Kidney glomerular epithelial cell (primary cell): Measurements from ENCODE around the gene ST8SIA3.

ENCODE experiments used
- DNase-seq: peaks from one replicate; lab custom pipeline; 2025; lab: John Stamatoyannopoulos, UW

The ST8SIA3 gene, protein sequence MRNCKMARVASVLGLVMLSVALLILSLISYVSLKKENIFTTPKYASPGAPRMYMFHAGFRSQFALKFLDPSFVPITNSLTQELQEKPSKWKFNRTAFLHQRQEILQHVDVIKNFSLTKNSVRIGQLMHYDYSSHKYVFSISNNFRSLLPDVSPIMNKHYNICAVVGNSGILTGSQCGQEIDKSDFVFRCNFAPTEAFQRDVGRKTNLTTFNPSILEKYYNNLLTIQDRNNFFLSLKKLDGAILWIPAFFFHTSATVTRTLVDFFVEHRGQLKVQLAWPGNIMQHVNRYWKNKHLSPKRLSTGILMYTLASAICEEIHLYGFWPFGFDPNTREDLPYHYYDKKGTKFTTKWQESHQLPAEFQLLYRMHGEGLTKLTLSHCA

DNA sequence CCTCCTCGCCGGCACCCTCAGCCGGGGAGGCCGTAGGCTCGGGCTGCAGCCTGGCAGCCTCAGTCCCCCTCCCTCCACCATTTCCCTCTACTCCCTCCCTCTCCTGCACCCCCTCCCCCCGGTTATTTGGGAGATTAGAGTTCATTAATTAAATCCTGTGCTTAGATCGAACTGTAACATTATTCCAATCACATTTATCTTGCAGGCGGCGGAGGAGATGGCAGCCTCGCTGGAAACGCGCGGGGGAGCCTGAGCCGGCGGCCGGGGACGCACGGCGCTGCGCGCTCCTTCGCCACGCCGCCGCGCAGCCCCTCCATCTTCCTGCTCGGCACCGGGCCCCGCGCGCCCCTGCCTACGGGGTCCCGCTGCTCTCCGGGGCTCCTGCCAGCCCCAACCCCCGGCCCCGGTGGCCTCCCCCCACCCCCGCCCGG is at the start of gene ST8SIA3:
TSS of gene ST8SIA3 (plus strand) at position 287 of the 431 bp plus-strand sequence. CDS start 290 bp downstream, outside the sequence.
- DNase-seq, result no peak

DNA sequence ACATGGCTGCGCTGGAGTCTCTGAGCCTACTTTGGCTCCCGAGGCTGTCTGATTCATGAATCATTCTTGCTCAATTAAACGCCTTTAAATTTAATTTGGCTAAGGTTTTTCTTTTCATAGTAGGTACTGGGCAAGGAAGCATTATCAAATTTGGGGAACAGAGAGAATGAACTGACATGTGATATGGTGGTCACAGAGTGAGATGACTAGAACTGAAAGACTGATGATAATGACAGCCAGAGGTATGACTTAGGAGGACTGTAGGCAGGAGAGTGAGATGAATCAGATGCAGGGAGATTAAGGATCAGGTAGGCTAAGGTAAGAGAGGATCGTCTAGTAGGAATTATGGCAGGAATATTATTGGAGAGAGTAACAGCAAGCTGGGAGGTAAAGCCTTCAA is 40.9 kb upstream of the ST8SIA3 start:
- DNase-seq, result no peak

DNA sequence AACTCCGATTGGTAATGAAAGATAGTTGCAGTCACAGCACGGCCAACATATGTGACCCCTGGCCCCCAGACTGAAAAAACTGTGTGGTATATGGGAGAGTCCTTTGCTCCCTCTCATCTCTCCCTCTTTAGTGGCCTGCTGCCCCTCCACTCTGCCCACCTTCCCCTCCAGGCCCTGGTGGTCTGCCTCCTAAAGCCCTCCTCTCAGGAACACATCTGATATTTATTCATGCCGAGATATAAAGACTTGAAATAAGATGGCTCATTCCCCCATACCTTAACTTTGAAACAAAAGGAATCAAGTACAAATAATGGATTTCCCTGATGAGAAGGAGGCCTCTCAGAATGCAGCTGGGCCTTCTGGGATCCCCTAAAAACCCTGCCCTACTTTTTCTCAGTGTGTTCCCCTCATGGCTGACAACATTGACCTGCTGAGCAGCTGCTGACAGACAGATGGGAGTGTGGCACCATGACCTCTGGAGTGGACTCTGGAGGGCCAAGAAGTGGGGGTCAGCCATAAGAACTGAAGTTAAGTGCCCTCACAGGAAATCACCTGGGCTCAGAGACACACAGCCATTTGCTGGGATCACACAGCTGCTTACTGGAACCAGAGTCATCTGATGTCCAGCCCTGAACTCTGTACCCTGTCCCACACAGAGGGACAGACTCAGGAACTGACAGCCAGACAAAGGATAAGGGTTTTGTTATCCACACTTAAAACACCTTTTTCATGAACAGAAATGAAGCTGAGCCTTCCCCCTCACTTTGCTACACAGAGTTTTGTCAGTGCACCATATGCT is 39.8 kb upstream of the ST8SIA3 start:
- no peak for DNase-seq

DNA sequence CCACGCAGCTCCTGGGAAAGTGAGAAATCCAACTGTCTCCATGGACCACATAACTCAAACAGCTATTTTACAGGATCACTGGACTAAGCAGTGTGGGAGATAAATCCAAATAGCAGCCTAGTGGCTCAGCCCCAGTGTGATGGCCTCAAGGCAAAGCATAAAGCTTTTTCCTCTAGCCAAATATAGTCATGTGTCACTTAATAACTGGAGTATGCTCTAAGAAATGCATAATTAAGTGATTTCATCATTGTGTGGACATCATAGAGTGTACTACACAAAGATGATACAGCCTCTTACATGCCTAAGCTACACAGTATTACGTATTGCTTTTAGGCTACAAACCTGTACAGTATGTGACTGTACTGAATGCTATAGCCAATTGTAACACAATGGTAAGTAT is 31.8 kb upstream of the ST8SIA3 start:
- no peak for DNase-seq

DNA sequence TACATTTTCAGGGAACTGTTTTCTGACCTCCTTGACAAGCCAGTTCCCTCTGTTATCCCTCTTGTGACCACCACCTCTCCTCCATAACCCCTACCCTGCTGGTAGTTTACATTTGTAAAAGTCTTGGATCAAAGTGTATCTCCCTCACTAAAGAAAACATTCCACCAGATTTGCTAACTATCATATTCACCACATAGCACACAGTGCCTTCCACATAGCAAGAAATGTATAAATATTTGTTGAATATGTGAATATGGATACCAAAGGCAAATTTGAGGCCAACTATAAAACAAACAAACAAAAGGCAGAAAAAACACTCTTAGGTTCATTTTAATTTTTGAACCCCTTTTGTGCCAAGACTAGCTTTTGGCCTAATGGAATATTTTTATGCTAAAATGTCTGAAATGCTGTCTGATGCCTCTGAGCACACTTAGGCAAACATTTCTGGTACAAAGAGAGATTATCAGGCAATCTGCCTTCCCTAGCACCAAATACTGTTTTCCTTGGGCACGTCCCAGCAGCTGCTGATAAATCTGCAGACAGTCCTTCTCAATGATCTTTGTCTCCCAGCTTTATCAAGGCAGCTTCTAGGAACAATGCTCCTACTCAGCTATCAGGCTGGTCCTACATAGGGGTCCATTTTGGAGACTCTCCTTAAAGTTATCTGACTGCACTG is 26.7 kb upstream of the ST8SIA3 start:
- DNase-seq, result no peak

DNA sequence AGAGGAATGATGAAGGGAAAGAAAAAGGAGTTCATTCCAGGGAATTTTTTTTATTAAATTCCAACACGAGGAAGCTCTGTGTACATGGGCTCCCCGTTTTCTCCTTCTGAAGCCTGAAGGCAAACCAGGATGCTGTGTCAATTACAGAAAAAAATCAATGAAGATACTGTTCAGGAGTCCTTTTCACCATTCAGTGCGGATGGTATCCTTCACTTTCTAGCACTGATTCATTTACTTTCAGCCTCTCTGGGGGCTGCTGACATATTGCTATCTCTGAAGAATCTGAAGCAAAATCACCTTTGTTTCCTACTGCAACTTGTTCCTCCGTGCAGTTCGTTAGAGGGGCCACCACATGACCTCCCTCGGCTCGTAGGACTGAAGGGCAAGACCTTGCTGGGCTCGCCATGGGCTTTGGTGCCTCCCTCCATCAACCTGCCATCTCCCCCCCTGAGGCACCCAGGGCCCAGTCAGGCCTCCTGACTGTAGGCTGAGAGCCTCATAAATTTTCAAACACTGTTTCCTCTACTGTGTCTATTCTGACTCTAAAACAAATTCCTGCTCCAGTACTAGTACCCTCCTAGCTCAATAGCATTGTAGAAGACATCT is 25.5 kb upstream of the ST8SIA3 start:
- DNase-seq, result no peak

DNA sequence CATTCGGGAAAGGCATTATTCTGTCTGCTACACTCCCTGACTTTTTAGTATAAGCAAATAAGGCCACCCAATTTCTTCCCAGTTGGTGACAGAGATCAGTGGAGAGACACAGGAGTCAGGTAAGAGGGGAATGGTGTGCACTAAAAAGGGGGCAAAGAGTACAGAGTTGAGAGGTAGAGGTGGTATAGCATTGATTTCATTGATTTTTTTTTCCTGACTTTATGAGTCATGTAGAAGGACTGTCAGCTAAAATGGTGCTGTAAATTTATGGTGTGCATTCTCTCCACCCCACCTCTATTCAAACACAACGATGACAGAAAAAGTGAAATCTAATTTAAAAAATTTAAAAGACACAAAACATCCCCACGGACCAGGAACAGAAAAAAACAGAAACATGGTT is 23.7 kb upstream of the ST8SIA3 start:
- DNase-seq, result no peak

DNA sequence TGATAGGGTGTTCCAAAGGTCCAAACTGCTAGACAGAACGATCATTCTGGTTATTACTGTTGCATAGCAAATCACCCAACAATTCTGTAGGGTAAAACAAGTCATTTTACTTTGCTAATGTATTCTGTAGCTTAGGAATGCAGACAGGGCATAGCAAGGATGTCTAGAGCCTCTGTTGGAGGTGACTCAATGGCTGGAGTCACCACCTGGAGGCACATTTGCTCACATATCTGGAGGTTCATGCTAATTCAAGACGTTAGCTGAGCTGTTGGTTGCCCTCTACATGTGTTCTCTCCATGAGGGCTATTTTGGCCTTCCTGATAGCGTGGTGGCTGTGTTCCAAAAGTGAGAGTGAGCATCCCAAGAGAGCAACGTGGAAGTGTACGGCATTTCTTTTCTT is 22.5 kb upstream of the ST8SIA3 start:
- DNase-seq, result no peak

DNA sequence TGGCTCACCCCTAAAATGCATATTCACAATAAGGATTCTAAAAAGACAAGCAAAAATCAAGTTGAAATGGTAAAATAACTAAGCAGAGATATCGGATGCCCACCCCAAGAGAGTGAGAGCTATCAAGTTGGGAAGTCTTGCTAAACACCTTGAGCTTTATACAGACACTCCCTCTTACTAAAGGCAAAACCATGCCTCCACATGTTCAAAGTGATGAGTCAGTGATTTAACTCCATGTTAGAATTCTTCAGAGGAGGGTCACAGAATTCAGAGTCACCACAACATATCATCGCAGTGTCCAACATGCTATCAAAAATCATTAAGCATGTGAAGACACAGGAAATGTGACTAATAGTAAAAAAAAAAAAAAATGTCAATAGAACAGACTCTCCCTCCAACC is 20.6 kb upstream of the ST8SIA3 start:
- DNase-seq, result no peak

DNA sequence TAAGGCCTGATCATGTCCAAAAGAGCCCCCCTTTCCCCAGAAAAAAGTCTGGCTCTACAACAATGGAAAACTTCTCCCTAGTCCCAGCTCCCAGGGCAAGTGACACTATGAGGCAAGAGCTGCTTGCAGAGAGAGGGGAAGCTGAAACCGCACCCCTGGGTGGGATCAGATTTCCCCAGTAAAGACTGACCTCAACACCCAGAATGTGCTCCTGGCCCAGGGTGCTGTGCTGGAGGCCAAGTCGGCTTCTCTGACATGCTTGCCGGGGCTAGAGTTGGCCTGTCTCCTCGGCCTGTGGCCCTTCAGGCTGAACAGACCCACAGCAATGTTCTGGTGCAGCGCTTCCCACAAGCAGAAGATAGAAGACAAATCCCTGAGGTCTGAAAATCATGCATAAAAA is 18.4 kb upstream of the ST8SIA3 start:
- no peak for DNase-seq

DNA sequence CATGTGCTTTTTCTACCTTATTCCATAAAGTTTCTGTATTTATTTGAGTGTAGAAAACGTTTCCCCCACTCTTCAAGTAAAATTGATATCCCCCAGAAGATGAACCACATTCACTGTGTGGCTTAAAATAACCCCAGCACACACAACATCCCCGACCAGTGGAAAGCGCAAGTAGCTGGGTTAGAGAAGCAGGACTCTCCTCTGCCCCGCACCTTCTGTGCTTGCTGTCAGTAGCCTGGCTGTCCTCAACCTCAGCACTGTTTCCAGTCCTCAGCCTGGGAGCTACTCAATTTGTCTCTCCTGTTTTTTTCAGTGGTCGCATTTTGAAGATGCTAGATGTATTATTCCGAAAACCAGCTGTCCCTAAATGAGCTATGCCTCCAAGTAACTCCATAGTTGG is 18.0 kb upstream of the ST8SIA3 start:
- no peak for DNase-seq

DNA sequence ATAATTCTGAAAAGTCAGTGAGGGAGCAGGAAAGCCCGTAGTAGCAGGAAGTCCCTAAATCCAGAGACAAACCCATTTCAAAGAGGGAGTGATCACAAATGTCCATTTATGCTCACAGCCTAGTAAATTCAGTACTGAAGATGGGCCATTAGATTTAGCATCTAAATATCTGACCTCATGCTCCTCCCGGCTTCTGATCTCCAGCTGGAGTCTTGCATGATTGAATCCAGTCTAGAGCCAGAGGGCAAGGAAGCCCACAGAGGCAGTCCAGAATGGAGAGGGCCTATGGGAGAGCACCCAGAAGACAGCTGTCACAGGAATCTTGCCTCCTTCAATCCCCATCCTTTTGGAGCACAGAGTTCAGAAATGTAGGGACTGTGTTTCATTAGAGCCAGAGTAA is 16.0 kb upstream of the ST8SIA3 start:
- DNase-seq, result no peak

DNA sequence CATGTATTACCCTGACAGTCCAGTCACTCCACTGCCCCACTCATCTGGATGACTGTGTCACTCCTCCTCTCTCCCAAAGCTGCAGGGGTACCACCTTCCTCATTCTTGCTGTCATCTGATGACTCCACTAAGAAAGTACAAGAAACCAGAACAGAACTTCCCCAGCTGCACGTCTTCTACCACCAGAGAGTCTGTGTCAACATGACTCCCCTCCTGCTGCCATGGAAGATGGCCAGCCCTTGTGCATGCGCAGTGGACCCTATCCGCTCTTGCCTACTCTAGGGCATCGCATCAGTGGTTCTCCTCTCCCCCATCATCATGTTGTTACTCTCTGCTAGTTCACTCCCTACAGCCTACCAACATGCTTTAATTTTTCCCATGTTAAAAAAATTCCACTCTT is 14.5 kb upstream of the ST8SIA3 start:
- DNase-seq, result peak; percentile 78

DNA sequence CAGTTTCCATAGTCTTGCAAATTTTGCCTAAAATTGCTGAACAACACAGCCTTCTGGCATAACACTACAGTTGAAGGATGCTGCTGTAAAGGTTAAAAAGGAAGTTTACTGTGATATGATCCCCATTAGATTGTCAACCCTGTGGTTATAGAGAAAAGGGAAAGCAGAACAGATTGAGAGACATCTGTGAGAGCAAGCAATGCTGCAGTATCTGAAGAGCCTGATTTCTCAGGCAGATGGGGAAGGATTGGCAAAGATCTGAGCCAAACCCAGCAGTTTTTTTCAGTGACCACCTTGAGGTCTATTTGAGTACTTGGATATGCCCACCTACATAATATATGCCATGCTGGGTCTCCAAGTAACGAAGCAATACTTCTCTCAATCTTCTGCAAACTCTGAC is 8.5 kb upstream of the ST8SIA3 start:
- no peak for DNase-seq

DNA sequence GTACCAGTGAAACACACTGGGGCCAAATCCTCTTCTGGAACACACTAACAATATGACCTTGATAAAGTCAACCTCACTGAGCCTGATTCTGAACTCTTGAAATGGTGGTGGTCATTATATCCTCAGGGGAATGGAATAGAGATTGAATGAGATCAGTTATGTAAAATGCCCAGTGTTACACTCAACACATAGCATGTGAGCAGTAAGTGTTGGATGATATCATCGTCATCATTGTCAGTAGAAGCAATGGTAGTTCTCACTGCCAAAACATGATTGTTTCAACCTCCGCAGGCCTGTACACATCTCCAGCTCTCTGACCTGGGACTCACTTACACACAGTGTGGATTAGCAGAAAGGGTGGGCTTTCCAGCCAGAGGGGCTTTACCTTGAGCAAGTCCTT is 5.5 kb upstream of the ST8SIA3 start:
- no peak for DNase-seq

DNA sequence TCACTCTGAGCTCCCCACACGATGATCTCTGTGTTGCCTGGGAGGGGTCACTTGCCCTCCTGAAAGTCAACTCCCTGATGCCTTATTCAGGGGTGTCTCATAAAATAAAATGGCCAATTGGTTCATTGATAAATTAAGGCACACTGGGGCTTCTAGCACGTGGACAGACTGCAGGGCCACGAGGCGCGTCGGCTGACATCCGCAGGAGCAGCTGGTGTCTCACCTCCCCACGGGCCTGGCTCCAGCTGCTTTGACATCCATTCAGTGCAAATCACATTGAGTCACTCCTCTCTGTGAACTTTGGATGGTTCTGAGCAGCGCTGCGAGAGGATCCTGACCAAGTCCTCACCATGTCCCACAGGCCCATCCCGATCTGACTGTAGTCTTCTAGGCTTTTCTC is 4.6 kb upstream of the ST8SIA3 start:
- DNase-seq, result no peak

DNA sequence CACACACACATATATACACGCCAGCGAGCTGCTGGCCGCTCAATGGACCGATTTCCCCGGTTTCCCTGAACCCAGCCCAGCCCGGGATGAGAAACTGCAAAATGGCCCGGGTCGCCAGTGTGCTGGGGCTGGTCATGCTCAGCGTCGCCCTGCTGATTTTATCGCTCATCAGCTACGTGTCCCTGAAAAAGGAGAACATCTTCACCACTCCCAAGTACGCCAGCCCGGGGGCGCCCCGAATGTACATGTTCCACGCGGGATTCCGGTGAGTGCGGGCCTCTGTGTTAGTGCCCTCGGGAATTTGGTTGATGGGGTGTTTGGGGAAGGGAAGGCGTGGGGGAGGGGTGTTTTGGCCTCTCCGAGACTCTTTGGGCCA is 392 bp downstream of the ST8SIA3 start:
- DNase-seq, result no peak

DNA sequence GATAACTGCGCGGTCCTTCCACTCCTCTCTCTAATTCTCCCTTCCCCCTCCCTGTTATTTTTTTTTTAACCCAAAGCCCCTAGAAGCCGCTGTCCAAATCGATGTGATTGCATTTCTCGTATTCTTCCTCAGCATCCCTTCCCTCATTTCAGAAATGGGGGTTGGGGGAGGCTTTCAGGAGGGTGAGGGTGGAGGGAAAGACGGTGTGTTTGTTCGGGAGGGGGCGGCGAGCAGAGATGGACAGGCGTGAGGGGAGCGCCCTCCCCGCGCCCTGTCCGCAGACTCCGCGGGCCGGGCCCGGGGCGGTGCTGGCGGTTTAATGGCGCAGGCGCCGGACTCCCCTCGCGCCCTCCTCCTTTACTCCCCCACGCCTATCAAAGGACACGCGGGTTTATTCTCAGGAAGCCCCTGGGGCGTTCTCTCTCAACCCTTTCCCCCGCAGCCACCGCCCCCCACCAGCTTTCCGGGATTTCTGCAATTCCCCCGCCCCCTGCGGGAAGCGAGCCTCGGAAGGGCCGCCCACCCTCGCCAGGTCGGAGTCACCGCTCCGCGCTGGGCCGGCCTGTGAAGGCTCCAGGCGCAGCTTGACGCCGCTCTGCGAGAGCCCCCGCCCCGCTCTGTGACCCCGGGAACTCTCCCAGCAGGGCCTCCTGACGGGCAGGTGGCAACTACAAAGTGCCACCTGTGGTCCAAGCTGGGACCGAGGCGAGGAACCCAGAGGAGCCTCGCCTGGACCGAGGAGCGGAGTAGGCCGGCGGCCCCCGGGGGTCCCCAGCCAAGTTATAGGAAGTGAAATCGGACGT is 981 bp downstream of the ST8SIA3 start:
- DNase-seq, result no peak

DNA sequence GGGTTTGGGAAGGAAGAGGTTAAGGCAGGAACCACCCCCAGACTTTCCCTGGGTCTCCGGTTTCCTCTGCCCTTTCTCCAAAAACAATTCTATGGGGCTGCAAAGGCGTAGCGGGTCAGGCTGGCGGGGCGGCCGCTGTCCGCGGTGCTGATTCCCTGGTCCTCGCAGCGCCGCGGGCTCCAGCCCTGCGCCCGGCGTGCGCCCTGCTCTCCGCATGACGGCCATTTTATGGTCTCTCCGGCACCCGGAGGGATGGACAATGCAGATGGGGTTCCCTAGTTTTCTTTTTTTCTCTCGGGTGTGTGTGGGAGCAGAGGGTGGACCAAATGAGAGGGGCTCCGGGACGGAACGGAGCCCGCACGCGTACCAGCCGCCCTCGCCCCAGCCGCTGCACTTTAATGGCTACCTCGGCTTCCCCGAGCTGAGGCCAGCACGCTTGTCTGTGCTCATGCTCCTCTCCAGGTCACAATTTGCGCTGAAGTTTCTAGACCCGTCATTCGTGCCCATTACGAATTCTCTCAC is 1.6 kb downstream of the ST8SIA3 start:
- peak; percentile 23 for DNase-seq

DNA sequence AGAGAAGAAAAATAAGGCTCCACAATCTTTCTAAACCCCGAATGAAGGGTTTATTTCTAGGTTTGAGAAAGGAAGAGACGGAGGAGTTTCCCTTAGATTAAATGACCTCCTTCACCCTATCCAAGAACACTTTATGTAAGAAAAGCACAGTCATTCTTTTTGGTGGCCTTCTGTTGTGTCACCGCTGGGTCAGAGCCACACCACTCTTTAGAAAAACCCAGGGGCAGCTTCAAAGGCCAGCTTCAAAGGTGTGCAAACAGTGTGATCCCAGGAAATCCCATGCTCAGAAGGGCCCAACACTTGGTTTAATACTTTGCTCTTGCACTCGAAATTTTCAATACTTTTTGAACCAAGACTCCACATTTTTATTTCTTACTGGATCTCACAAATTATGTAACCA is 7.1 kb downstream of the ST8SIA3 start:
- DNase-seq, result no peak

DNA sequence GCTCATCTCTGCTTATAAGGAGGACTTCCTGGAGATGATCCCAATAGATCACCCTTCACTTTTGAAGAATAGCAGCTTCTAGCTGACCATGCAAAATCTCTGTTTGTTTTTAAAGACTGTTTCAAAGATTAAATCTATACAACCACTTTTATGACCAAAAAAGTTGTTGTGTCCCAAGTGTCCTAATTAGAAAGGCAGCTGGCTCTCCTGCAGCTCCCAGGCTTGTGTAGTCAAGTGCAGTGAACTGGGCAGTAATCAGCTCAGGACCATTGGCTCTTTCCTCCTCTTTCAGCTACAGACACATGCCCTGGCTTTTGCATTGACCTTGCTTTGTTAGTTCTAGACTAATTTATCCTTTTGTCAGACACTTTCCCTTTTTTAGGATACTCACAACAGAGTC is 10.4 kb downstream of the ST8SIA3 start:
- no peak for DNase-seq
